Glutamatergic neuron (in vitro differentiated cells): ENCODE data around the gene BABAM2. TPM values are rescaled to one million over a fixed set of nuclear protein-coding genes. Genes with fewer than 3 reads are reported as not detected.

Experiments
- DNase-seq: peaks from one replicate; pipeline ENCODE4 v3.0.0; 2022
- H3K27ac Mint-ChIP-seq: one replicate; pipeline ENCODE4 v1.8.0; 2020; ENCODE audit warnings: mild to moderate bottlenecking, mixed read lengths, inconsistent platforms; ENCODE audit not compliant: unreplicated experiment
- H3K27me3 Mint-ChIP-seq: one replicate; pipeline ENCODE4 v1.8.0; 2020; ENCODE audit warnings: mild to moderate bottlenecking, moderate library complexity, mixed read lengths, inconsistent platforms; ENCODE audit not compliant: unreplicated experiment
- H3K36me3 Mint-ChIP-seq: one replicate; pipeline ENCODE4 v1.8.0; 2020; ENCODE audit warnings: mild to moderate bottlenecking, mixed read lengths, inconsistent platforms; ENCODE audit not compliant: unreplicated experiment
- H3K4me1 Mint-ChIP-seq: one replicate; pipeline ENCODE4 v1.8.0; 2020; ENCODE audit warnings: mild to moderate bottlenecking, low read depth, mixed read lengths, inconsistent platforms; ENCODE audit not compliant: unreplicated experiment
- H3K4me3 Mint-ChIP-seq: one replicate; pipeline ENCODE4 v1.8.0; 2020; ENCODE audit warnings: mild to moderate bottlenecking, mixed read lengths, inconsistent platforms; ENCODE audit not compliant: unreplicated experiment
- H3K9me3 Mint-ChIP-seq: one replicate; pipeline ENCODE4 v1.8.0; 2020; ENCODE audit warnings: mild to moderate bottlenecking, moderate library complexity, mixed read lengths, inconsistent platforms; ENCODE audit not compliant: unreplicated experiment
- CTCF ChIP-seq: fragments of 200-600 bp; sonication (generic); IDR thresholded peaks from one replicate; pipeline ENCODE4 v1.5.0; 2021; ENCODE audit not compliant: partially characterized antibody, unreplicated experiment
- total RNA-seq: library from RNA; stranded (reverse); fragmentation: NEBNext Ultra II Directional; extraction: Animal tissue kit (Norgen Biotek cat#: 25700); gene quantifications from one replicate; pipeline ENCODE4 v1.2.1, GENCODE V29; 2021; ENCODE audit not compliant: unreplicated experiment

Gene BABAM2
- total RNA-seq, 1 donor from 2014 or later = 29.9 TPM

GRCh38 chr2:28377984-28378678 is 487.6 kb downstream of the BABAM2 start:
- TF ChIP-seq CTCF = no peak
- H3K4me1 Mint-ChIP-seq = peaks cover 1% of the 10 kb centered on the region
- no peaks in the 10 kb centered on the region for H3K36me3 Mint-ChIP-seq
- no peak overlapping the region for H3K27ac Mint-ChIP-seq
- H3K4me3 Mint-ChIP-seq = no peak overlapping the region
- H3K9me3 Mint-ChIP-seq = no peaks in the 10 kb centered on the region
- peaks cover 2% of the 10 kb centered on the region for H3K27me3 Mint-ChIP-seq
- DNase-seq = no peak

GRCh38 chr2:28378679-28379584 is 488.4 kb downstream of the BABAM2 start:
- Mint-ChIP-seq H3K36me3 (no peaks in the 10 kb centered on the region), H3K27ac (no peak overlapping the region), H3K9me3 (no peaks in the 10 kb centered on the region), H3K4me1 (peaks cover 4% of the 10 kb centered on the region), H3K4me3 (no peak overlapping the region), H3K27me3 (peaks cover 2% of the 10 kb centered on the region)
- TF ChIP-seq CTCF = no peak
- no peak for DNase-seq

GRCh38 chr2:28380219-28380618 is 489.7 kb downstream of the BABAM2 start:
- Mint-ChIP-seq H3K4me1 (peaks cover 4% of the 10 kb centered on the region), H3K27ac (no peak overlapping the region), H3K27me3 (peaks cover 2% of the 10 kb centered on the region), H3K9me3 (peaks cover 2% of the 10 kb centered on the region), H3K4me3 (no peak overlapping the region), H3K36me3 (peaks cover 4% of the 10 kb centered on the region)
- DNase-seq = no peak
- no peak for TF ChIP-seq CTCF

GRCh38 chr2:28381225-28382180 is 491.0 kb downstream of the BABAM2 start:
- Mint-ChIP-seq H3K27me3 (peaks cover 3% of the 10 kb centered on the region), H3K4me3 (no peak overlapping the region), H3K4me1 (peaks cover 4% of the 10 kb centered on the region), H3K9me3 (peaks cover 2% of the 10 kb centered on the region), H3K36me3 (peaks cover 4% of the 10 kb centered on the region), H3K27ac (no peak overlapping the region)
- TF ChIP-seq CTCF = no peak
- DNase-seq = no peak
